ENCODE measurements around the gene HORMAD2.

HORMAD2 gene

GRCh38 chr22:30140414-30140813 is 60.1 kb downstream of the HORMAD2 start:
- H3K36me3 ChIP-seq (ENCODE audit: control insufficient read depth, insufficient read depth, low read length, severe bottlenecking): no peaks in the 10 kb centered on the region
- no peaks in the 10 kb centered on the region for H3K4me1 ChIP-seq (ENCODE audit: control insufficient read depth, insufficient read depth, low read length)
- H3K9me3 ChIP-seq (ENCODE audit: control insufficient read depth, low read length): peaks cover 24% of the 10 kb centered on the region
- no peak for DNase-seq (ENCODE audit: low read depth)
- H3K27me3 ChIP-seq (replicated peaks; ENCODE audit: control insufficient read depth, insufficient read depth, low read length): no peaks in the 10 kb centered on the region
- no peak overlapping the region for H3K9ac ChIP-seq (ENCODE audit: low read length)
- H3K4me3 ChIP-seq (ENCODE audit: low read length): no peak overlapping the region

- Histone ChIP-seq H3K9ac (ENCODE audit: low read length) (no peak overlapping the region), H3K4me1 (ENCODE audit: control insufficient read depth, insufficient read depth, low read length) (no peaks in the 10 kb centered on the region), H3K9me3 (ENCODE audit: control insufficient read depth, low read length) (peaks cover 22% of the 10 kb centered on the region), H3K27me3 (replicated peaks; ENCODE audit: control insufficient read depth, insufficient read depth, low read length) (no peaks in the 10 kb centered on the region), H3K4me3 (ENCODE audit: low read length) (no peak overlapping the region), H3K36me3 (ENCODE audit: control insufficient read depth, insufficient read depth, low read length, severe bottlenecking) (no peaks in the 10 kb centered on the region)
- no peak for DNase-seq (ENCODE audit: low read depth)
These were observed 63.0 kb downstream of the HORMAD2 start for GRCh38 chr22:30143265-30143664.

DNA sequence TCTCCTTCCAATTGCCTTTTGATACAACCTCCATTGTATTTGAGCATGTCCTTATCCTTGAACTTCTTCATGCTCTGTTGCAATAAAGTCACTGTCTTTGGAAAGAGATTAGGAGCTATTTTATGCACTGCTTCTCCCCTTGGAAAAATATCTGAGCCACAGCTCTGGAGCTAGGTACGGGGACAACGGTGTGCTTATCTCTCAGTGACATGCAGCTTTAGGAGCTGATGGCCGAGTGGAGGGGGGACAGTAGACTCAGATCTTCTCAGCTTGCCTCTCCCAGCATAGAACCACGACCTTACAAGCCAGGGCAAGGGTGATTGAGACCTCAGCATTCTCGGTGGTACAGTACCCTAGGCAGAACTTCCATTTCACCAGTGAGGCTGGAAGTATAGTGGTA is 64.1 kb downstream of the HORMAD2 start:
- H3K27me3 ChIP-seq (replicated peaks; ENCODE audit: control insufficient read depth, insufficient read depth, low read length): no peaks in the 10 kb centered on the region
- no peaks in the 10 kb centered on the region for H3K36me3 ChIP-seq (ENCODE audit: control insufficient read depth, insufficient read depth, low read length, severe bottlenecking)
- H3K4me1 ChIP-seq (ENCODE audit: control insufficient read depth, insufficient read depth, low read length): no peaks in the 10 kb centered on the region
- no peak for DNase-seq (ENCODE audit: low read depth)
- H3K4me3 ChIP-seq (ENCODE audit: low read length): no peak overlapping the region
- peaks cover 23% of the 10 kb centered on the region for H3K9me3 ChIP-seq (ENCODE audit: control insufficient read depth, low read length)
- H3K9ac ChIP-seq (ENCODE audit: low read length): no peak overlapping the region

DNA sequence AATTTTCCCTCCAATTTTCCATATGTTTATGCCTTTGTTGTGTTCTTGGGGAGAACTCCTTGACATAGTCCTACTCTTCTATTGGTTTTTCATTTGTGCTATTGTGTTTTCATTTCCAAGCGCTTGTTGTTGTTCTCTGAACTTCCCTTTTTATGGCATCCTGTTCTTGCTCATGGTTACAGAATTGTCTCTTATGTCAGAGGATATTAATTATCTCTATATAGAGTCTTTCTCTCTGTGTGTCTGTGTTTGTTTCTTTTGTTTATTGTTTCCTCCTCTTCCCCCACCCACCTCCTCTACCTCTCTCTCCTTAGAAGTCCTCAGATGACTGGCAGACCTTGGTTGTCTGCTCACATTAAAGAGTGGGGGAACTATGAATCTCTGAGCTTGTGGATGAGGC is 69.9 kb downstream of the HORMAD2 start:
- Histone ChIP-seq H3K4me1 (ENCODE audit: control insufficient read depth, insufficient read depth, low read length) (no peaks in the 10 kb centered on the region), H3K9me3 (ENCODE audit: control insufficient read depth, low read length) (peaks cover 4% of the 10 kb centered on the region), H3K9ac (ENCODE audit: low read length) (no peak overlapping the region), H3K36me3 (ENCODE audit: control insufficient read depth, insufficient read depth, low read length, severe bottlenecking) (no peaks in the 10 kb centered on the region), H3K27me3 (replicated peaks; ENCODE audit: control insufficient read depth, insufficient read depth, low read length) (no peaks in the 10 kb centered on the region), H3K4me3 (ENCODE audit: low read length) (no peak overlapping the region)
- no peak for DNase-seq (ENCODE audit: low read depth)

DNA sequence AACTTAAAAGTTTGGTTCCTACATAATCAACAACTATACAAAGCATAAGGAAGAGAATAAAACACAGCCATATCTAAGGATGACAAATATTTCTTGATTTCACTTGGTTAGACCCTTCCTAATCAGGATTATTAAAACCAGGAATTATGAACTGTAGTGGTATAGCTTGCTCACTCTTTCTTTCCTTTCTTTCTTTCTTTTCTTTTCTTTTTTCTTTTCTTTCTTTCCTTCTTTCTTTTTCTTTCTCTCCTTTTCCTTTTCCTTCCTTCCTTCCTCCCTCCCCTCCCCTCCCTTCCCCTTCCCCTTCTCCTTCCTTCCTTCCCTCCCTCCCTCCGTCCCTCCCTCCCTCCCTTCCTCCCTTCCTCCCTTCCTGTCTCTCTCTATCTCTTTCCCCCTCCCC is 78.0 kb downstream of the HORMAD2 start:
- no peak for DNase-seq (ENCODE audit: low read depth)
- Histone ChIP-seq H3K4me3 (ENCODE audit: low read length) (no peak overlapping the region), H3K36me3 (ENCODE audit: control insufficient read depth, insufficient read depth, low read length, severe bottlenecking) (no peaks in the 10 kb centered on the region), H3K9me3 (ENCODE audit: control insufficient read depth, low read length) (no peaks in the 10 kb centered on the region), H3K9ac (ENCODE audit: low read length) (no peak overlapping the region), H3K27me3 (replicated peaks; ENCODE audit: control insufficient read depth, insufficient read depth, low read length) (no peaks in the 10 kb centered on the region), H3K4me1 (ENCODE audit: control insufficient read depth, insufficient read depth, low read length) (peaks cover 13% of the 10 kb centered on the region)

DNA sequence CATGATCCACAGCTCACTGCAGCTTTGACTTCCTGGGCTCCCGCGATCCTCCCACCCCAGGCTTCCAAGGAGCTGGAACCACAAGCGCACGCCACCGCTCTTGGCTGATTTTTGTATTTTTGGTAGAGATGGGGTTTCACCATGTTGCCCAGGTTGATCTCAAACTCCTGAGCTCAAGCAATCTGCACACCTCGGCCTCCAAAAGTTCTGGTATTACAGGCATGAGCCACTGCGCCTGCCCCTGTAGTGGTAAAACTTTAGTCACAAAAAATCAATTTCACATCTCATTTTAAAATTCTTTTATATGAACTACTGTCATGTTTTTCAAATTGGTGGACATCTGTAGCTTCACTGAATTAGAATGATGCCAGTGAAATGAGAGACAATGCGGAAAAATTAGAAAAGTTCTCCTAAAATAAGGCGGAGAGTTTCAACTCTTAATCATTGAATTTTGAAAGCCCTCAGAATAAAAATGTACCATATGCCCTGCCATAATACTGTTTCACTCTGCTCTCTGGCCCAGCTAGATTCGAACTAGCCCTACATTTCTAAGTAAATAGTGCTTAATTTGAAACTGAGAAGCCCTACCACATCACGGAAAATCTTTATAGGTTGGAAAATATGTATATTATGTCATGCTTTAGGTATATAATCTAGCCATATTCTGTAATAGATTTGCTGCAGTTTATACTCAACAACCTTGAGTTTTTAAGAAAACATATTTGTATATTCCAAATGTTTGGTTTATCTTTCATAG is 78.7 kb downstream of the HORMAD2 start:
- Histone ChIP-seq H3K4me1 (ENCODE audit: control insufficient read depth, insufficient read depth, low read length) (peaks cover 13% of the 10 kb centered on the region), H3K9me3 (ENCODE audit: control insufficient read depth, low read length) (no peaks in the 10 kb centered on the region), H3K36me3 (ENCODE audit: control insufficient read depth, insufficient read depth, low read length, severe bottlenecking) (no peaks in the 10 kb centered on the region), H3K9ac (ENCODE audit: low read length) (no peak overlapping the region), H3K4me3 (ENCODE audit: low read length) (no peak overlapping the region), H3K27me3 (replicated peaks; ENCODE audit: control insufficient read depth, insufficient read depth, low read length) (no peaks in the 10 kb centered on the region)
- peak; percentile 42 for DNase-seq (ENCODE audit: low read depth)

- H3K27me3 ChIP-seq (replicated peaks; ENCODE audit: control insufficient read depth, insufficient read depth, low read length): no peaks in the 10 kb centered on the region
- H3K9me3 ChIP-seq (ENCODE audit: control insufficient read depth, low read length): no peaks in the 10 kb centered on the region
- no peak overlapping the region for H3K4me3 ChIP-seq (ENCODE audit: low read length)
- no peak overlapping the region for H3K9ac ChIP-seq (ENCODE audit: low read length)
- peaks cover 13% of the 10 kb centered on the region for H3K4me1 ChIP-seq (ENCODE audit: control insufficient read depth, insufficient read depth, low read length)
- H3K36me3 ChIP-seq (ENCODE audit: control insufficient read depth, insufficient read depth, low read length, severe bottlenecking): no peaks in the 10 kb centered on the region
- DNase-seq (ENCODE audit: low read depth): peak; percentile 86
These were observed 79.5 kb downstream of the HORMAD2 start for GRCh38 chr22:30159561-30160353.

GRCh38 chr22:30161051-30161469 is 80.8 kb downstream of the HORMAD2 start:
- peaks cover 13% of the 10 kb centered on the region for H3K4me1 ChIP-seq (ENCODE audit: control insufficient read depth, insufficient read depth, low read length)
- no peak for DNase-seq (ENCODE audit: low read depth)
- no peaks in the 10 kb centered on the region for H3K9me3 ChIP-seq (ENCODE audit: control insufficient read depth, low read length)
- no peak overlapping the region for H3K9ac ChIP-seq (ENCODE audit: low read length)
- no peak overlapping the region for H3K4me3 ChIP-seq (ENCODE audit: low read length)
- H3K27me3 ChIP-seq (replicated peaks; ENCODE audit: control insufficient read depth, insufficient read depth, low read length): no peaks in the 10 kb centered on the region
- no peaks in the 10 kb centered on the region for H3K36me3 ChIP-seq (ENCODE audit: control insufficient read depth, insufficient read depth, low read length, severe bottlenecking)

GRCh38 chr22:30167296-30167695 is 87.0 kb downstream of the HORMAD2 start:
- no peak for DNase-seq (ENCODE audit: low read depth)
- Histone ChIP-seq H3K4me3 (ENCODE audit: low read length) (no peak overlapping the region), H3K9ac (ENCODE audit: low read length) (no peak overlapping the region), H3K4me1 (ENCODE audit: control insufficient read depth, insufficient read depth, low read length) (no peaks in the 10 kb centered on the region), H3K36me3 (ENCODE audit: control insufficient read depth, insufficient read depth, low read length, severe bottlenecking) (no peaks in the 10 kb centered on the region), H3K27me3 (replicated peaks; ENCODE audit: control insufficient read depth, insufficient read depth, low read length) (no peaks in the 10 kb centered on the region), H3K9me3 (ENCODE audit: control insufficient read depth, low read length) (no peaks in the 10 kb centered on the region)

DNA sequence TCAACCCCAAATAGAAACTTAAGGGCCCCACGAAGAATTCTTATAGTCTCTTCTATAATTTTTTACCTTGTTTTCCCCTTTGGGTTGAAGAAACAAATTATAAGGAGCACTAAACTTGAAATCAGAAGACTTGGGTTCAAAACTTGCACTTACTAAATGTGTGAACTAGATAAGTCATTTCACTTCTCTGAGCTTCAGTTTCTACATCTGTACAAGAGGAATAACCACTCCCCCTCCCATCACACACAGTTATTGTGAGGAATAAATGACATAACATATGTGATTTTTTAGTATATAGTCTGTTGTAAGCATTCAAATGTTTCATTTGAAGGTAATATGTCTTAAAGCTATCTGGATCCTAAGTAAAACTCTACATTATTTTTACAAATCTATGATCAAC is 87.5 kb downstream of the HORMAD2 start:
- Histone ChIP-seq H3K4me1 (ENCODE audit: control insufficient read depth, insufficient read depth, low read length) (no peaks in the 10 kb centered on the region), H3K36me3 (ENCODE audit: control insufficient read depth, insufficient read depth, low read length, severe bottlenecking) (no peaks in the 10 kb centered on the region), H3K9ac (ENCODE audit: low read length) (no peak overlapping the region), H3K4me3 (ENCODE audit: low read length) (no peak overlapping the region), H3K9me3 (ENCODE audit: control insufficient read depth, low read length) (no peaks in the 10 kb centered on the region), H3K27me3 (replicated peaks; ENCODE audit: control insufficient read depth, insufficient read depth, low read length) (no peaks in the 10 kb centered on the region)
- no peak for DNase-seq (ENCODE audit: low read depth)

GRCh38 chr22:30169002-30169401 is 88.7 kb downstream of the HORMAD2 start:
- Histone ChIP-seq H3K9me3 (ENCODE audit: control insufficient read depth, low read length) (no peaks in the 10 kb centered on the region), H3K9ac (ENCODE audit: low read length) (no peak overlapping the region), H3K36me3 (ENCODE audit: control insufficient read depth, insufficient read depth, low read length, severe bottlenecking) (no peaks in the 10 kb centered on the region), H3K27me3 (replicated peaks; ENCODE audit: control insufficient read depth, insufficient read depth, low read length) (no peaks in the 10 kb centered on the region), H3K4me3 (ENCODE audit: low read length) (no peak overlapping the region), H3K4me1 (ENCODE audit: control insufficient read depth, insufficient read depth, low read length) (no peaks in the 10 kb centered on the region)
- no peak for DNase-seq (ENCODE audit: low read depth)
